BJ (cell line): Measurements from ENCODE around the gene ZNF3. TPM values are rescaled to one million over a fixed set of nuclear protein-coding genes. Genes with fewer than 3 reads are reported as not detected.

Experiments used
- CTCF ChIA-PET: fragments of 350-600 bp; formaldehyde crosslinking; extraction: SDS; loops from one replicate; lab custom pipeline; 2021; ENCODE audit warnings: antibody characterized with exemption, inconsistent platforms; lab: Yijun Ruan, JAX
- POLR2A ChIA-PET: fragments of 300-600 bp; sonication (Branson Sonifier 250); formaldehyde crosslinking; extraction: SDS; loops from one replicate; lab custom pipeline; 2021; ENCODE audit warnings: antibody characterized with exemption; lab: Charles Lee
- DNase-seq: peaks from one replicate; pipeline ENCODE4 v3.0.0-alpha.2; 2011; ENCODE audit warnings: low read depth
- H3K27me3 ChIP-seq: 2 replicates; pipeline ENCODE4 v1.6.0; 2011; ENCODE audit warnings: low read length; ENCODE audit not compliant: control insufficient read depth, insufficient read depth
- H3K36me3 ChIP-seq: 2 replicates; pipeline ENCODE4 v1.5.1; 2011; ENCODE audit warnings: low read length; ENCODE audit not compliant: control insufficient read depth, insufficient read depth
- H3K4me3 ChIP-seq: 2 replicates; pipeline ENCODE4 v1.5.1; 2011; ENCODE audit warnings: low read depth, mild to moderate bottlenecking, control low read depth, low read length
- CTCF ChIP-seq: IDR thresholded peaks from 2 replicates; pipeline ENCODE4 v1.5.1; 2011; ENCODE audit warnings: low read depth, mild to moderate bottlenecking, control low read depth, inconsistent platforms, low read length, moderate library complexity; ENCODE audit not compliant: insufficient read depth
- polyA plus RNA-seq: library from polyadenylated mRNA; depleted of rRNA; stranded (reverse); fragments of >200 nt; gene quantifications from 2 replicates; pipeline ENCODE4 v1.2.3, GENCODE V29; 2011

The ZNF3 gene
- polyA plus RNA-seq, 1 experiment: 17.4 TPM

- Histone ChIP-seq H3K4me3 (no peak overlapping the region), H3K36me3 (peaks cover 44% of the 10 kb centered on the region), H3K27me3 (no peaks in the 10 kb centered on the region)
- DNase-seq: no peak
- 0 out of 2 replicates have a peak, but pooled peaks have one; percentile 5 for TF ChIP-seq CTCF
- ChIA-PET POLR2A (interaction anchor here (0.6 kb wide), 1 partner anchor 88 kb away, joined by 7 read pairs; no protein-coding TSS in a partner anchor), CTCF (interaction anchor here (0.6 kb wide), 1 partner anchor 17 kb away, joined by 3 read pairs; the partner anchor contains the start of gene MBLAC1)
Measured at GRCh38 chr7:100109521-100110163, 28.1 kb upstream of the ZNF3 start.

- Histone ChIP-seq H3K4me3 (no peak overlapping the region), H3K36me3 (peaks cover 38% of the 10 kb centered on the region), H3K27me3 (no peaks in the 10 kb centered on the region)
- POLR2A ChIA-PET: no interaction called here
- no peak for DNase-seq
- no peak for TF ChIP-seq CTCF
- CTCF ChIA-PET: no interaction called here
Measured at GRCh38 chr7:100107890-100108289, 26.4 kb upstream of the ZNF3 start.

- TF ChIP-seq CTCF: no peak
- DNase-seq: no peak
- no peak overlapping the region for H3K4me3 ChIP-seq
- POLR2A ChIA-PET: no interaction called here
- CTCF ChIA-PET: no interaction called here
- no peaks in the 10 kb centered on the region for H3K27me3 ChIP-seq
- H3K36me3 ChIP-seq: peaks cover 33% of the 10 kb centered on the region
Measured at GRCh38 chr7:100107125-100107737, 25.7 kb upstream of the ZNF3 start.

- H3K36me3 ChIP-seq: peaks cover 29% of the 10 kb centered on the region
- H3K4me3 ChIP-seq: no peak overlapping the region
- POLR2A ChIA-PET: no interaction called here
- H3K27me3 ChIP-seq: no peaks in the 10 kb centered on the region
- CTCF ChIA-PET: no interaction called here
- no peak for TF ChIP-seq CTCF
- no peak for DNase-seq
Measured at GRCh38 chr7:100106633-100107032, 25.1 kb upstream of the ZNF3 start.

GRCh38 chr7:100105534-100105933 is 24.0 kb upstream of the ZNF3 start:
- Histone ChIP-seq H3K4me3 (no peak overlapping the region), H3K36me3 (peaks cover 25% of the 10 kb centered on the region), H3K27me3 (no peaks in the 10 kb centered on the region)
- DNase-seq: no peak
- ChIA-PET CTCF (no interaction called here), POLR2A (no interaction called here)
- no peak for TF ChIP-seq CTCF
